Upper lobe of left lung (tissue), 6 donors: ENCODE data around the gene KRTAP5-5. TPM values are rescaled to one million over a fixed set of nuclear protein-coding genes. Genes with fewer than 3 reads are reported as not detected.
"Not testable (repeated sequence)": the region's sequence is repeated elsewhere in the genome, so short reads cannot be mapped to it uniquely, and the experiment has no call there.

Experiments used
- ATAC-seq, 2 donors: fragments of 200-7000 bp; cut with Tn5 transposase; one replicate each; pipeline ENCODE4 v1.9.1; 2022; ENCODE audit warnings: mild to moderate bottlenecking in 2 of 2, moderate library complexity in 2 of 2; ENCODE audit not compliant: low FRiP score in 2 of 2
- DNase-seq, 2 donors: peaks; one replicate each; pipeline ENCODE4 v3.0.0-alpha.2; 2019 to 2020
- H3K27ac ChIP-seq, 4 donors: fragments of 200-600 bp; sonication (generic); one replicate each; pipeline ENCODE4 v1.5.1; 2016 to 2019
- H3K27me3 ChIP-seq, 4 donors: fragments of 200-600 bp; sonication (generic); one replicate each; pipeline ENCODE4 v1.5.1; 2017 to 2019
- H3K36me3 ChIP-seq, 4 donors: fragments of 200-600 bp; sonication (generic); one replicate each; pipeline ENCODE4 v1.5.1; 2016 to 2019
- H3K4me1 ChIP-seq, 4 donors: fragments of 200-600 bp; sonication (generic); one replicate each; pipeline ENCODE4 v1.5.1; 2018 to 2019
- H3K4me3 ChIP-seq, 4 donors: fragments of 200-600 bp; sonication (generic); one replicate each; pipeline ENCODE4 v1.5.1; 2017 to 2019; ENCODE audit warnings: mild to moderate bottlenecking in 2 of 4, moderate library complexity in 1 of 4
- H3K9me3 ChIP-seq, 4 donors: fragments of 200-600 bp; sonication (generic); one replicate each; pipeline ENCODE4 v1.5.1; 2018 to 2019
- EP300 ChIP-seq, 4 donors: sonication (generic); formaldehyde crosslinking; IDR thresholded peaks; one replicate each; pipeline ENCODE4 v1.5.1; 2017; ENCODE audit warnings: antibody characterized with exemption in 4 of 4, control low read depth in 2 of 4
- POLR2A ChIP-seq, 4 donors: fragments of 450-650 bp; IDR thresholded peaks; one replicate each; pipeline ENCODE4 v1.5.1; 2016 to 2017; ENCODE audit warnings: antibody characterized with exemption in 4 of 4, mild to moderate bottlenecking in 2 of 4
- POLR2AphosphoS5 ChIP-seq, 2 donors: sonication (generic); formaldehyde crosslinking; IDR thresholded peaks; one replicate each; pipeline ENCODE4 v1.5.1; 2017; ENCODE audit warnings: antibody characterized with exemption in 2 of 2
- WGBS, 2 donors: methylation state at CpG; one replicate each; pipeline ENCODE4 v1.1.5; 2017 to 2018; 5-methylcytosine and 5-hydroxymethylcytosine counted together
- total RNA-seq, 6 donors: library from RNA; depleted of rRNA in 4 of 6; stranded (reverse); fragments of >200 nt in 4 of 6; gene quantifications; one replicate each; pipeline versions ENCODE4 v1.1.0 to v1.2.1, GENCODE V29; 2016 to 2021
- TF ChIP-seq, protein P1 (sequence below), 6 experiments: fragments of 450-650 bp in 4 of 6; fragments of 200-600 bp in 2 of 6; sonication (generic) in 2 of 6; IDR thresholded peaks; one replicate each; pipeline ENCODE4 v1.5.1; 2016 to 2019; ENCODE audit warnings: antibody characterized with exemption in 6 of 6
- donor health status: DM: no; HTN: no; CAD: no; lungs with moderate emphysema.
- donor health status: DM: no; HTN: yes; CAD: no; lungs with severe emphysema.

The KRTAP5-5 gene
- total RNA-seq, 6 donors from 2014 or later = not detected

DNA sequence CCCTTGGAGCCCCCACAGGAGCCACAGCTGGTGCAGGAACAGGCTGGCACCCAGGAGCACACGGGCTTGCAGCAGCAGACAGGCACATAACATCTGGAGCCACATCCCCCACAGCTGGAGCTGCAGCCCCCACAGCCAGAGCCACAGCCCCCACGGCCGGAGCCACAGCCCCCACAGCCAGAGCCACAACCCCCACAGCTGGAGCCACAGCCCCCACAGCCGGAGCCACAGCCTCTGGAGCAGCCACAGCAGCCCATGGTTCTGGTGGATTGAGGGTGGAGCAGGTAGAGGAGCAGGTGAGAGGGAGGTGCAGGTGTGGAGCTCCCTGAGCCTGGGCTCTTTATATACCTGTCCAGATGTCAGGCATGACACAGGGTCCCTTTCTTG lies 31.6 kb upstream of the KRTAP5-5 start, which contains the start of gene KRTAP5-2:
Gene KRTAP5-2 (minus strand): TSS at position 301 of the 387 bp plus-strand sequence. CDS start 44 bp downstream, at position 257.
- Histone ChIP-seq H3K27ac (no peak within 1 kb of the TSS), H3K4me1 (no peaks in the 10 kb centered on the region), H3K9me3 (no peaks in the 10 kb centered on the region), H3K4me3 (no peak within 1 kb of the TSS), H3K36me3 (no peaks in the 10 kb centered on the region), H3K27me3 (no peaks in the 10 kb centered on the region)
- WGBS, 2 donors = no CpG with 5 or more reads among the region's 4 CpGs
- TF ChIP-seq POLR2AphosphoS5 (IDR thresholded peaks at IDR 0.05) (no peak), EP300 (IDR thresholded peaks at IDR 0.05) (no peak)
- TF ChIP-seq, protein P1, sequence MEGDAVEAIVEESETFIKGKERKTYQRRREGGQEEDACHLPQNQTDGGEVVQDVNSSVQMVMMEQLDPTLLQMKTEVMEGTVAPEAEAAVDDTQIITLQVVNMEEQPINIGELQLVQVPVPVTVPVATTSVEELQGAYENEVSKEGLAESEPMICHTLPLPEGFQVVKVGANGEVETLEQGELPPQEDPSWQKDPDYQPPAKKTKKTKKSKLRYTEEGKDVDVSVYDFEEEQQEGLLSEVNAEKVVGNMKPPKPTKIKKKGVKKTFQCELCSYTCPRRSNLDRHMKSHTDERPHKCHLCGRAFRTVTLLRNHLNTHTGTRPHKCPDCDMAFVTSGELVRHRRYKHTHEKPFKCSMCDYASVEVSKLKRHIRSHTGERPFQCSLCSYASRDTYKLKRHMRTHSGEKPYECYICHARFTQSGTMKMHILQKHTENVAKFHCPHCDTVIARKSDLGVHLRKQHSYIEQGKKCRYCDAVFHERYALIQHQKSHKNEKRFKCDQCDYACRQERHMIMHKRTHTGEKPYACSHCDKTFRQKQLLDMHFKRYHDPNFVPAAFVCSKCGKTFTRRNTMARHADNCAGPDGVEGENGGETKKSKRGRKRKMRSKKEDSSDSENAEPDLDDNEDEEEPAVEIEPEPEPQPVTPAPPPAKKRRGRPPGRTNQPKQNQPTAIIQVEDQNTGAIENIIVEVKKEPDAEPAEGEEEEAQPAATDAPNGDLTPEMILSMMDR (IDR thresholded peaks at IDR 0.05) = no peak
- ATAC-seq = no peak
- no peak for DNase-seq

DNA sequence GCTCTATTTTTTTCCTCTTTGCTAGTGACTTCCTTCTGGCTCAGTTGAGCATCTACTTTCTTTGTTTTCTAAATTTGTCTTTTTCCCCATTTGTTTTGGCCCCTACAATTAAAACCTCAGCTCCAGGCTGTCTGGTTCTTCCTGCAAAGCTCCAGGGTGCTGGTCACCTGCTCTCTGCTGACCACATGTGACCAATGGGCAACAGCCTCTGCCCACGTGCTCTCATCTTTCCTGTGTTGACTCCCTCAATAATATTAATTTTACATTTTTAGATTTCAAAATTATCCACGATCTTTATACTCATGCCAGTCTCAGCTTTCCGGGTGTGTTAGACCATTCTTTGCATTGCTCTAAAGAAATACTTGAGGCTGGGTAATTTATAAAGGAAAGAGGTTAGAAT lies 31.2 kb upstream of the KRTAP5-5 start:
- not testable (repeated sequence) for DNase-seq, H3K4me3 ChIP-seq, ATAC-seq, H3K4me1 ChIP-seq, H3K27ac ChIP-seq, H3K27me3 ChIP-seq, H3K36me3 ChIP-seq, H3K9me3 ChIP-seq
- 74 to 82% methylated on average over 3 of the region's 3 CpGs for WGBS, 2 donors

DNA sequence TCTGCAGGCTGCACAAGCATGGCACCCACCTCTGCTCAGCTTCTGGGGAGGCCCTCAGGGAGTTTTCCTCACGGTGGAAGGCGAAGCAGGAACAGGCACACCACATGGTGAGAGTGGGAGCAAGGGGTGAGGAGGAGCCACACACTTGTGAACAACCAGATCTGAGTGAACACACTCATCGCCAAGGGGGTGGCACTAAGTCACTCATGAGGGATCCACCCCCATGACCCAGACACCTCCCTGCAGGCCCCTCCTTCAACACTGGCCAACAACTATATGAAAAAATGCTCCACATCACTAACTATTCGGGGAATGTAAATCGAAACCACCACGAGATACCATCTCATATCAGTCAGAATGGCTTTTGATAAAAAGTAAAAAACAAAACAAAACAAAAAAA lies 30.8 kb upstream of the KRTAP5-5 start:
- TF ChIP-seq POLR2AphosphoS5 (IDR thresholded peaks at IDR 0.05) (no peak), EP300 (IDR thresholded peaks at IDR 0.05) (no peak), POLR2A (IDR thresholded peaks at IDR 0.05) (no peak)
- TF ChIP-seq, protein P1 (IDR thresholded peaks at IDR 0.05) = no peak
- H3K4me3 ChIP-seq = no peak overlapping the region
- H3K4me1 ChIP-seq = no peaks in the 10 kb centered on the region
- 57 to 62% methylated on average over 4 to 6 of the region's 6 CpGs for WGBS, 2 donors
- no peaks in the 10 kb centered on the region for H3K9me3 ChIP-seq
- ATAC-seq (no peak), DNase-seq (no peak)
- H3K27ac ChIP-seq = no peak overlapping the region
- no peaks in the 10 kb centered on the region for H3K36me3 ChIP-seq
- no peaks in the 10 kb centered on the region for H3K27me3 ChIP-seq

DNA sequence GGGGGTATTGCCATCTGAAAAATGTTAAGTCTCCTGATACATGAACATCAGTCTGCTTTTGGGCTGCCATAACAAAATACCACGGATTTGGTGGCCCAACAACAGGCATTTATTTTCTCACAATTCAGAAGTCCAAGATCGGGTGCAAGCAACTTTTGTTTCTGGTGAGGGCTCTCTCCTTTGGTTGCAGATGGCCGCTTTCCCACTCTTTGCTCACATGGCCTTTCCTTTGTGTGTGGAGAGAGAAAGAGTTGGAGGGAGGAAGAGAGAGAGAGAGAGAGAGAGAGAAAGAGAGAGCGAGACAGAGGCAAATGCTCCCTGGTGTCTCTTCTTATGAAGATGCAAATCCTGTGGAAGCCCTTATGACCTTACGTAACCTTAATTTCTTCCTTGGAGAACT lies 28.9 kb upstream of the KRTAP5-5 start:
- WGBS, 2 donors = 71 to 82% methylated on average over 5 of the region's 5 CpGs
- Histone ChIP-seq H3K27me3 (no peaks in the 10 kb centered on the region), H3K9me3 (no peaks in the 10 kb centered on the region), H3K4me1 (no peaks in the 10 kb centered on the region), H3K27ac (no peak overlapping the region), H3K4me3 (no peak overlapping the region), H3K36me3 (no peaks in the 10 kb centered on the region)
- DNase-seq (no peak), ATAC-seq (no peak)
- TF ChIP-seq POLR2AphosphoS5 (IDR thresholded peaks at IDR 0.05) (no peak), POLR2A (IDR thresholded peaks at IDR 0.05) (no peak), EP300 (IDR thresholded peaks at IDR 0.05) (no peak)
- TF ChIP-seq, protein P1 (IDR thresholded peaks at IDR 0.05) = no peak

DNA sequence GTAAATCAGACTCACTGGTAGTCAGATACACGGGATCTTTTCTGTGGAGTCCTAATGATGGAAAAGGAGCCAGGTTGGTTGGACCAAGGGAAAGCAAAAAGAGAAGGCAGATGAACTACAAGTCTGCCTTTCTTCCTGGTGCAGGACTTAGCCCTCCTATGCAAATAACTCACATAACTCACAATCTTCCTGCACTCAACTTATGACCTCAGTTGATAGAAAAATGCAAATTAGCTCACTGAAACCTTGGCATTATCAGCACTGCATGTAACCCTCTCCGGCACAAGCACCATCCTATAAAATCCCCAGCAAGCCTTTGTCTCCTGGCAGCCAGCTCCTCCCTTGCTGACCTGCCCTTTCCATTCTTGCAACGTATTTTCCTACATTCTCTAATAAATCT lies 27.9 kb upstream of the KRTAP5-5 start:
- not testable (repeated sequence) for H3K4me1 ChIP-seq, H3K27me3 ChIP-seq, H3K9me3 ChIP-seq, H3K36me3 ChIP-seq, DNase-seq, H3K4me3 ChIP-seq, H3K27ac ChIP-seq, ATAC-seq
- 68 to 70% methylated on average over 3 of the region's 3 CpGs for WGBS, 2 donors

DNA sequence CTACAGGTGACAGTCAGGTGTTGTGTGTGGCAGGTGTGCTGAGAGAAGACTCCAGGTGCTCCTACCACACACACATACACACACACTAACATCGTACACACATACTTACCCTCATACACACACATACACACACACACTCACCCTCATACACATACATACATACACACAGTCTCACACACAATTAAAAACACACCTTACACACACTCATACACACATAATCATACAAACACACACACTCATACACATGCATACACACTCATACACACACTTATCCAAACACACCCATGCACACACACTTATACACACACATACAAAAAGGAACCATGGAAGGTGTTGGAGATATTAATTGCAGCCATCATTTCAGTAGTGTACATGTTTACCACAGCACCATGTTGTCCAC lies 25.9 kb upstream of the KRTAP5-5 start:
- Histone ChIP-seq H3K4me1 (no peaks in the 10 kb centered on the region), H3K36me3 (no peaks in the 10 kb centered on the region), H3K9me3 (no peaks in the 10 kb centered on the region), H3K27ac (no peak overlapping the region), H3K27me3 (no peaks in the 10 kb centered on the region), H3K4me3 (no peak overlapping the region)
- no peak for TF ChIP-seq POLR2AphosphoS5 (IDR thresholded peaks at IDR 0.05)
- WGBS, 2 donors = 63 to 92% methylated on average over 1 of the region's 1 CpG
- DNase-seq = no peak
- ATAC-seq = peak in 1 of 2 donors; percentile 20
